ENCODE measurements around the gene RAB19.

Gene RAB19

DNA sequence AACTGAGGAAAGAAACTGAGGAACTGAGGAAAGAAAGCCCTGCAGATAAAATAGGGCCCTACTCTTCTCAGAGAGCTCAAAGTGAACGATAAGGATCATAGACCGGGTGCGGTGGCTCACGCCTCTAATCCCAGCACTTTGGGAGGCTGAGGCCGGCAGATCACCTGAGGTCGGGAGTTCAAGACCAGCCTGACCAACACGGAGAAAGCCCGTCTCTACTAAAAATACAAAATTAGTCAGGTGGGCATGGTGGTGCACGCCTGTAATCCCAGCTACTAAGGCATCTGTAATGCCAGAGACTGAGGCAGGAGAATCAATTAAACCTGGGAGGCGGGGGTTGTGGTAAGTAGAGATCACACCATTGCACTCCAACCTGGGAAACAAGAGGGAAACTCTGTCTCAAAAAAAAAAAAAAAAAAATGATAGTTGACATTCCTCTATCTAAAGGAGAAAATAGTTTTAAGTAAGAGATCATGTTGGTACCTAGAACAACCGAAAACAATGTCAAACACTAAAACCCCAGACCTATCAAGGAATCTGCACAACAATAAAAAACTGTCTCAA lies 72.9 kb downstream of the RAB19 start:
- DNase-seq (ENCODE audit: low read depth, low spot score): no peak
- ChIA-PET POLR2A (no interaction called here), CTCF (interaction anchor here (0.6 to 5.6 kb wide), 23 partner anchors 8 to 536 kb away, joined by 3 to 65 read pairs (median 4); partner anchors contain the start of gene ADCK2)
- H3K4me3 ChIP-seq (ENCODE audit: low read depth, low read length): no peak overlapping the region
- TF ChIP-seq, protein P1, sequence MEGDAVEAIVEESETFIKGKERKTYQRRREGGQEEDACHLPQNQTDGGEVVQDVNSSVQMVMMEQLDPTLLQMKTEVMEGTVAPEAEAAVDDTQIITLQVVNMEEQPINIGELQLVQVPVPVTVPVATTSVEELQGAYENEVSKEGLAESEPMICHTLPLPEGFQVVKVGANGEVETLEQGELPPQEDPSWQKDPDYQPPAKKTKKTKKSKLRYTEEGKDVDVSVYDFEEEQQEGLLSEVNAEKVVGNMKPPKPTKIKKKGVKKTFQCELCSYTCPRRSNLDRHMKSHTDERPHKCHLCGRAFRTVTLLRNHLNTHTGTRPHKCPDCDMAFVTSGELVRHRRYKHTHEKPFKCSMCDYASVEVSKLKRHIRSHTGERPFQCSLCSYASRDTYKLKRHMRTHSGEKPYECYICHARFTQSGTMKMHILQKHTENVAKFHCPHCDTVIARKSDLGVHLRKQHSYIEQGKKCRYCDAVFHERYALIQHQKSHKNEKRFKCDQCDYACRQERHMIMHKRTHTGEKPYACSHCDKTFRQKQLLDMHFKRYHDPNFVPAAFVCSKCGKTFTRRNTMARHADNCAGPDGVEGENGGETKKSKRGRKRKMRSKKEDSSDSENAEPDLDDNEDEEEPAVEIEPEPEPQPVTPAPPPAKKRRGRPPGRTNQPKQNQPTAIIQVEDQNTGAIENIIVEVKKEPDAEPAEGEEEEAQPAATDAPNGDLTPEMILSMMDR (IDR thresholded peaks at IDR 0.05; ENCODE audit: insufficient read depth, low read length, missing control alignments): no peak
